ENCODE data around the gene U2SURP.
"Not testable (repeated sequence)": the region's sequence is repeated elsewhere in the genome, so short reads cannot be mapped to it uniquely, and the experiment has no call there.

The U2SURP gene

DNA sequence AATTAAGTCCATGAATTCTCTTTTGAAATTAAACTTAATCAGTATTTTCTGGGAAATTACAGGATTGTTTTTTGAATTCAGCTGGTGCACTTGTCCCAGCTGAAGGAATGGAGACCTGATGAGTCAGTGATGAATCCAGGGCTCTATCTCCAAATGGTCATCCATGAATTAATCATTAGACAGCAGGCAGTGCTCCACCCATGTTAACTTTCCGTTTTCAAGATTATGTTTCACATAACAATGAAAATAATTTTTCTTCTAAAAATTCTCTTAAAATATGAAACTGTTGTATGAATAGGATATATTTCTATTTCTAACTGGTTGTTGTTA lies 24.0 kb upstream of the U2SURP start:
- no peak for DNase-seq

DNA sequence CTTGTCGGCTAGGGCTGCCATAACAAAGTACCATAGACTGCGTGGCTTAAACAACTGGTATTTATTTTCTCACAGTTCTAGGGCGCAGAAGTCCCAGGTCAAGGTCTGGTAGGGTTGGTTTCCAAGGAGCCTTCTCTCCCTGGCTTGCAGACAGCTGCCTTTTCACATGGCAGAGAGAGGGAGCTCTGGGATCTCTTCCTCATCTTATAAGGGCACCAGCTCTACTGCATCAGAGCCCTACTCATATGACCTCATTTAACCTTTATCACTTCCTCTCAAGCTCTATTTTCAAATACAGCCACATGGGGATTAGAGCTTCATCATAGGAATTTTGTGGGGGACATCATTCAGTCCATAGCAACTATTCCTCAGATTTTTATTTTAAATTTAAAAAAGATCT lies 20.3 kb upstream of the U2SURP start:
- no peak for DNase-seq

DNA sequence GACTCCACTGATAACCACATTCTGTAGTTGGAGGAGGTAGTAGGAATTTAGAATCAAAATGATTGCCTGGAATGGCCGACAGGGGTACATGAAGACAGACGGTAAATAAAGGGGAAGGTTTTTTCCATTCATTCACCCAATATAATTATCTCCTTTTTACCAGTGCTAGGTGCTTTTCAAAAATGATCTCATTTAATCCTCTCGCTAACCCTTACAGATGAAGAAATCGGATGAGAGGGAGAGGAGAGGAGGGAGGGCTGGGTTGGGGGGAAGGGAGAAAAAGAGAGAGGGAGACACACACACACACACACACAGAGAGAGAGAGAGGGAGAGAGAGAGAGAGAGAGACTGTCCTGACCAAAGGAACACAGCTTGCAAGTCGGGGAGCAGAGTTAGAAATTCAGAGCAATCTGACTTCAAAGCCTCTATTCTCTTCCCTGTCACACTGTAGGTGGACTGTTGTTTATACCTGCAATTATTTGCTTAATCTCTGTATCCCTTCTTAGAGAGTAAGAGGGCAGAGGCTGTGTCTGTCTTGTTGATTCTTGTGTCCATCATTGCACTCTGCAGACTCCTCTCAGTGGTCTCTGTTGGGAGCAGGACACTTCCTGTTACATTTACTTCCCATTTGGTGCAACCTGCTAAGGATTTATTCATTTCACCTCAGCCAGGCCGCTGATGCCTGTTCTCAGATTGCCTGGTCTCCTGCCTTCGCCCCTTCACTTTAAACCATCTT lies 19.2 kb upstream of the U2SURP start:
- DNase-seq = no peak

DNA sequence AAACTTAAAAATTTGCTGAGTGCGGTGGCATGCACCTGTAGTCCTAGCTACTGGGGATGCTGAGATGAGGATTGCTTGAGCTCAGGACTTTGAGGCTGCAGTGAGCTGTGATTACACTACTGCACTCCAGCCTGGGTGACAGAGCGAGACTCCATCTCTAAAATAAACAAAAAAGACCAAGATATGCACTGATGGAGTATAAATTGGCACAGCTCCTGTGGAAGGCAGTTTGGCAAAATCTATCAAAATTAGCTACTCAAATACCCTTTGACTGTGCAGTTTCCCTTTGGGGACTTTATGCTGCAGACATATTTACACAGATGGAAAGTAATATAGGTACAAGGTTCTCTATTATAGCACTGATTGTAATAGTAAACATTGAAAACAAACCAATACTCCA lies 18.1 kb upstream of the U2SURP start:
- no peak for DNase-seq

DNA sequence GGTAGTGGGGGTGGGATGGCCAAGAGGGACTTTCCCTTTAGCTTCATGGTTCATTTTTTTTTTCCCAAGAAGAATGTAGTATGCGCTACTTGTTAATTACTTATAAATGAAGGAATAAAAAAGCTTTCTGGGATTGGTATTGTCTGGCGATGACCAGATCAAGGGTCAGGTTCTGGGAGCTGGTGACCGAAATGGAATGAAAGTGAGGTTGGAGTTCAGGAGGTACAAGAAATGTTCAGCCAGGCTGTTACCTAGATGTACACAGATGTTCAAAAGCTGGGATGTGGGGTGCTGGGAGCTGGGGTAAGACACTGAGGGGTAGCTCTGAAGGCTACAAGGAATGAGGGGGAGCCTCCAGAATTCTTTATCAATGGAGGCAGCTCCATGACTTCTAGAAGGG lies 17.1 kb upstream of the U2SURP start:
- no peak for DNase-seq

DNA sequence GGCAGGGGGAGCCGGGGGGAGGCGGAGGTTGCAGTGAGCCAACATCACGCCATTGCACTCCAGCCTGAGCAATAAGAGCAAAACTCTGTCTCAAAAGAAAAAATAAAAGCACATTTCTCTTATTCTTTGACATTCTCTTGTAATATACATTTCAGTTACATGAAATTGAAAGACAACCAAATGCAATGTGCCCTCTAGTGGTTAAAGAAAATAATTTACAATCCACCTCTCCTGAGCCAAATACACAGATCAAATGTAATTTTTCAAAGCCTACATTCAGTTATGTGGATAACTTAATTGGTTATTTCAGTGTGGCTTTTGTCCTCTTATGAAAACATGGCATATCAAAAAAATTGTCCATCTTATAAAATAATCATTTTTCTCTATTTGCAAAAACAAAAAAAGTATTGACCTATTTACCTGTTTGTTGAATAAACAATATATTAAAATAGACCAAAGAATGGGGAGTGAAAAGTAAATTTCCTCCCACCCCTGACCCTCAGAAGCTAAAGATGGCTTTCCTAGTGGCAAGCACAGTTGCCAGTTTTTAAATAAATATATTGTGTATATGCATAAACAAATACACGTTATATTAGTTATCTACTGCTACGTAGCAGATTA lies 14.2 kb upstream of the U2SURP start:
- DNase-seq = no peak

DNA sequence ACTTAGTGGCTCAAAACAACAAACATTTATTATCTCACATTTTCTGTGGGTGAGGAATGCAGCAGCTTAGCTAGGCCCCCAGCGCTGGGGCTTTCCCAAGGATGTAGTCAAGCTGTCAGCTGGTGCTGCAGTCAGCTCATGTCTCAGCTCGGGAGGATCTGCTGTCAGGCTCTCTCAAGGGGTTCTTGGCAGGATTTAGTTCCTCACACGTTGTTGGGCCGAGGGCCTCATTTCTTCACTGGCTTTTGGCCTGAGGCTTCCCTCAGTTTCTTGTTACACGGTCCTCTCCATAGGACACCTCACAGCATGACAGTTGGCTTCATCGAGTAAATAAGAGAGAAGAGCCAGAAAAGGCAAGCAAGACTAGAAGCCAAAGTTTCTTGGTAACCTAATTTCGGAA lies 13.7 kb upstream of the U2SURP start:
- DNase-seq = no peak

DNA sequence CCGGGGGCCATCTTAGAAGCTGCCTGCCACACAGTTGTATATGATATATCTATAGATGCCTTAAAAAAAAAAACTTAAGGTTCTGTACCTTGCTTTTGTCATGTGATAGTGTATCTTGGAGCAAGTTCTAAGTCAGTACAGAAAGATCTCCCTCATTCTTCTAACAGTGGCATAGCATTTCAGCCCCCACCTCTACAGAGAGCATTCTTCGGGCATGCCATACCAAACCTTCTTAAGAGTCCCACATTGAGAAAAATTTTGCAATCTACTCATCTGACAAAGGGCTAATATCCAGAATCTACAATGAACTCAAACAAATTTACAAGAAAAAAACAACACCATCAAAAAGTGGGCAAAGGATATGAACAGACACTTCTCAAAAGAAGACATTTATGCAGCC lies 13.1 kb upstream of the U2SURP start:
- DNase-seq = not testable (repeated sequence)

DNA sequence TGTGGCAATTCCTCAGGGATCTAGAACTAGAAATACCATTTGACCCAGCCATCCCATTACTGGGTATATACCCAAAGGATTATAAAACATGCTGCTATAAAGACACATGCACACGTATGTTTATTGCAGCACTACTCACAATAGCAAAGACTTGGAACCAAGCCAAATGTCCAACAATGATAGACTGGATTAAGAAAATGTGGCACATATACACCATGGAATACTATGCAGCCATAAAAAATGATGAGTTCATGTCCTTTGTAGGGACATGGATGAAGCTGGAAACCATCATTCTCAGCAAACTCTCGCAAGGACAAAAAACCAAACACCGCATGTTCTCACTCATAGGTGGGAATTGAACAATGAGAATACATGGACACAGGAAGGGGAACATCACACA lies 12.5 kb upstream of the U2SURP start:
- not testable (repeated sequence) for DNase-seq

DNA sequence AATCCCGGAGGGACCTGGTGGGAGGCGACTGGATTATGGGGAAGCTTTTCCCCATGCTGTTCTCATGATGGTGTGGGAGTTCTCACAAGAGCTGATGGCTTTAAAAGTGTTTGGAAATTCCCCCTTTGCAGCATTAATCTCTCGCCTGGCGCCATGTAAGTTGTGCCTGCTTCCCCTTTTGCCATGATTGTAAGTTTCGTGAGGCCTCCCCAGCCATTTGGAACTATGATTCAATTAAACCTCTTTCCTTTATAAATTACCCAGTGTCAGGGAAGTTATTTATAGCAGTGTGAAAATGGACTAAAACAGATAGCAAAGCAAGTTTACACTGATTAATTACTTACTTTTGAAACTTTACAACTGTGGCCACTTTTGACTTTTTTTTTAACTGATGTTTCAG lies 10.6 kb upstream of the U2SURP start:
- DNase-seq = no peak

DNA sequence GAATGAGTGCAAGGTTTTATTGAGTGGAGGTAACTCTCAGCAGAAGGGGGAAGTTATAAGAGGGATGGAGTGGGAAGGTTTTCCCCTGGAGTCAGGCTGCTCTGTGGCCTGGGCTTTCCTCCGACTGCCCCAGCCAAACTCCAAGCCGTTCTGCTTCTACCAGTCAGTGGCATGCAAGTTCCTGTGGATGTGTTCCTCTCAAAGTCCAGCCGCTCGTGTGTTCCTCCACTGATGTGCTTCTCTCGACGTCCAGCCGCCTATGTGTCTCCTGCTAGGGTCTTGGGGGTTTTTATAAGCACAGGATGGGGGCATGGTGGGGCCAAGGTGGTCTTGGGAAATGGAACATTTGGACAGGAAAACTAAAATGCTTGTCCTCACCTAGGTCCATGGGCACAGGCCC lies 9.0 kb upstream of the U2SURP start:
- no peak for DNase-seq

DNA sequence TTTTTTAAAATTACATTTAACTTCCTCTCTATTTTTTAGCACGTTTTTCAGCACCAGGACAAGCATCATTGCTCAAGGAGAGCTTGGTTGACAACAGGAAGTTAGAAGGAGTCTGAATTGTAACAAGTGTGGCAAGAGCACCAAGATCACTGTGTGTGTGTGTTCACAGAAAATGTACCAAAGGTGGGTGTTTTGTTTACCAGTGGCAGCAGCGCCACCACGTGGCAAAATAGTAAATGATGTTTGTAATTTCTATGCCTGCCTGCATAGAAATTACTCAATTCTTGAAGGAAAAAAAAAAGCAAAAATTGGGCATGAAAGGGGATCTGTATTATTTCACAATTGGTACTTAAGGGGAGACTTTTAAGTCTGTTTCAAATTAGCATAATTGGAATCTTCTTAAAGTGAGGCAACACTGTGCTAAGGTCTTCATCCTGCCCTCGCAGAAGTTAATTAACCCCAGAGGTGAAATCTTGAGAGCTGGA lies 7.4 kb upstream of the U2SURP start:
- peak; percentile 36 for DNase-seq

DNA sequence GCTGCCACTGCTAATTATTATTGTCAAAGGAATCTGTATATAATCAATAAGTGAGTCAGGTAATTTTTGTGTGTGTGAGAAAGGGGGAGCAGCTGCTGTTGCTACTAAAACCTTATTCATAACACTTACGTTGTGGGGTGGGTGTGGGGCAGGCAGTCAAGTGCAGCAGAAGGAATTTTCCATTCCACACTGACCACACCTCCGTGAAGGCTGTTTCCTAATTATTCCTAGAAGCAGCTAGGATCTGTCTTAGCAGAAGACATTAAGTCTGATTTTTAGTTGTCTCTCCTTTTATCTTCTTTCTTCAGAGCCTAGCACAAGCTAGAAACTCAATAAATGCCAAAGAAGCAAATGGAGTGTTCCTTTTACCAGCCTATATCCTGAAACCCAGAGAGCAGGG lies 4.0 kb upstream of the U2SURP start:
- no peak for DNase-seq

DNA sequence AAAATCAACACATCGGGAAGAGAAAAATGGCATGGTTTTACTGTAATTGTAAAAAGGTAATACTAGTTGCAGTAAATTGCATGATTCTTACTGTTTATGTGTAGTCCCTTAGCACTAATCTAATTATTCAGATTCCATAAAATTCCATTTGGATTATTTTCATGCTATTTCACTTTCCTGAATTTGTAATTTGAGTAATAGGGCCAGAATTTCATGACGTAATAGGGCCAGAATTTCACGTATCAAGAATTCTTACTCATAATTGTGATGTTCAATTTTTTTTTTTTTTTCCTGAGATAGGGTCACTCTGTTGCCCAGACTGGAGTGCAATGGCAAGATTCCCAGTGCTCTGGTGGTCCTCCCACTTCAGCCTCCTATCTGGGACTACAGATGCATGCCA lies 2.9 kb upstream of the U2SURP start:
- no peak for DNase-seq

DNA sequence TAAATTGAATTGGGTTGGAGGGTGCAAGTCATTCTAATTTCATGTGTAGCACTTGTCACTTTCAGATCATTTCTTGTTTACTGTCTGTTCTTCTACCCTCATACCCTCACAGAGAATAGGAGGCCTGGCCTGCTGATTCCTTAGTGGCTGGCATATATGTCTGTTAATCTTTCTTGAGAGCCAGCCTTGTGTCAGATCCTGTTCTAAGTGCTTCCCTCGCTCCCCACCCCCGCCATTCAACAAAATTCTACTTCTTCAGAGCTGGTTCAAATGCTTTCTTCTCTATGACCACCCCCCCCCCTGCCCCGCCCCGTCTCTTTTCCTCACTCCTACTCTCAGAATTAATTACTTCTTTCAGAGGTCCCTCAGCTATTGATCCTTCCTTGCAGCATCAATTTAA lies 1.5 kb upstream of the U2SURP start:
- no peak for DNase-seq

DNA sequence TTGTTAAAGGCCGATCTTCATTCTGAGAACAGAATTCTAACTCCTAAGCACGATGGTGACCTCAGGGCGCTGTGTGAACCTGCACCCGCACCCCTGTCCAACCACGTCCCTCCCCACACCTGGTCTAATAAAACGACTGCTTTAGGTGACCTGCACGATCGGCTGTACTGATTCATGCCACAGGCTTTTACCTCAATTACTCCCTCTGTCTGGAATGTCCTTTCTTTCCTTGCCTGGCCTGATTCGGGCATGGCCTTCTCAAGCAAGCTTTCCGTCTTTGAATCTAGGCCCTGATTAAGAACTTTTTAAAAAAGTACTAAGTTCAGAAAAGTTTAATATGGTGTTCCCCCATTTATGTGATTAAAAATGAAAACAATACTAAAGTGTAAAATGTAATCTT lies 842 bp upstream of the U2SURP start:
- no peak for DNase-seq

DNA sequence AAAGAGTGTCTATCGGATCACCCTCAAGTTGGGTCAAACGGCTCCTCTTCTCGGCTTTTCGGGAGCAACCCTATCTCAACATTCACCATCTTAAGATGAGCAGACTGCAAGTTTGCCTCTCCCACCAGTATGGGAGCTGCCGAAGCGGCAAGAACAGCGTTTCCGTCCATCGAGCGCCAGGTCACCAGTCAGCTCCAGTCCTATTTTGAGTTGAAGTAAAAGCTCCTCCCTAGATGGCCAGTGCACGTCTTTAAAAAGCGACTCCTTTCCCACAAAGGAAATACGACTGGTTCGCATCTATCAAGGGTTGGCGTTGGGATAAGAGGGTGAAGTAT lies 369 bp upstream of the U2SURP start:
- no peak for DNase-seq

DNA sequence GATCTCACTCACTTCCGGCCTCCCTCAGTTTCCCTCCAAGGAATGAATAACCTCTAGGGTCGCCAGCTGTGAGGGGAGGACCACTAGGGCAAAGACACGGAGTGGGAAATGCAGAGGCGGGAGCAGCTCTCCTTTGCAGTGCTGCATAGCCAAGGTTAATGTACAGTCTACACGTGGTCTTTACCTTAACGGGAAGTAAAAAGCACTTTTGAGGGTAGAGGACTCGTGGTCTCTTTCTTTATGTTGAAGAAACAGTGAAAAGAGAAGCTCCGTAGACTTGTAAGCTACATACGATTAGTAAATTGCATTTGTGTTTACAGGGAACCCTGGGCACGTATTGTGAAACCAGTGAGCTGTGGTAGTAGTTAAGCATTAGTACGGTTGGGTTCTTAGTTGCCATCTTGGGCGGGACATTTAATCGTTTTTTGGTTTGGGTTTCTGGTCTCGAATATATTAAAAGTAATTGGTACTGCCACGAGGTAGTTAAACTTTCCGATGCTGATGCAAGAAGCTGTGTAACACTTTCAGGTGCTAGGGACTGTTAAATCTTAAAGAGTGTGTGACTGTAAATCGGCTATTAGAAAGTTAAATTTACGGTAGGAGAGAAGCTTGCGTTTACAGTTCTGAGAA lies 828 bp downstream of the U2SURP start:
- DNase-seq = no peak

DNA sequence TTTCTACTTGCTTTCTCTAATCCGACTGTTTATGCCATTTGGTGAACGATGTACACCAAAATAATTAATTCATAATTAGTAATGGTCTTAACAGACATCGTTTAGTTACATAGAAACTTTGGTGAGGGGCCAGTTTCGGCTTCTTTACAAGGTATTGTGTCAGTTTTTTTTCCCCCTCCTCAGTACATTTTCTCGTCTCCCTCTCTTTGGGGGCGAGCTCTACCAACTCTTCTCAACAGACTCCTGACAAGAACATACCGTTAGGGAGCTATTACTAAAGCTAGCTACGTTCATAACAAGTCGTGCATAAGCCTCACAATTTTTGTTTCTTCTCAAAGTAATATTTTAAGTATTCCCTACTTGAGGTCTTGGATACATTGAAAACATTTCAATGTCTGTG lies 1.4 kb downstream of the U2SURP start:
- DNase-seq = no peak

DNA sequence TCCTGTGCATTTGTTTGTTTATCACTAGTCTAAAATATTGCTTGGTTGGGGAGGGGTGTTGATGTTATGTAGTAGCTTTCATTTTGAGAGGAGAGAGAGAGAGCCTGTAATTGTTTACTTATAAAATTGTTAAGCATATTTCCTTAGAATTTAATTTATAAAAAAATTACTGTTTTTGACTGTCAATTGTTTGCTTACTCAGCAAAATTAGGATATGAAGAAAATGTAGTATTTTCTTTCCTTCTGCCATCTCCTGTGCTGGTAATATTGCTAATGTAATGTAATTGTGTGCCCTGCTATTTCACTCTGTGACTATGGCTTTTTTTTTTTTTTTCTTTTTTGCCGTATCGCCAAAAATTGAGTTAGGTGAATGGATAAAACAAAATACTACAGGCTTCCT lies 3.5 kb downstream of the U2SURP start:
- DNase-seq = no peak

DNA sequence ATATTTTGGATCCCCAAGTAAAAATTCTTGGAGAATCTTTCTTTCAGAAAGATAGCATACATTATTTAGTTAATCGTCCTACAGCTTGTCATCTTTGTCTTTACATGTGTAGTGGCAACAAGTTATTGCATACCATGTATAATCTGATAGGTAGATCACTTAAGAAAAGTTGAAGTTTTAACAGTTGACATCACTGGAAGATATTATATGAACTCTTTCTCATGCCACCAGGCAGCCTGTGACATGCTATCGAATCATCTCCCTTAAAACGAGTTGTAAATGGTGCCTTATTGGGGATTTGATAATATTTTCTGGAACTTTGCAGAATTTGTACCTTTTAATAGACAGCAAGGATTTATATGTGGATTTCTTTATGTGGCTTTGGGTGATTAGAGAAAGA lies 8.7 kb downstream of the U2SURP start:
- no peak for DNase-seq

DNA sequence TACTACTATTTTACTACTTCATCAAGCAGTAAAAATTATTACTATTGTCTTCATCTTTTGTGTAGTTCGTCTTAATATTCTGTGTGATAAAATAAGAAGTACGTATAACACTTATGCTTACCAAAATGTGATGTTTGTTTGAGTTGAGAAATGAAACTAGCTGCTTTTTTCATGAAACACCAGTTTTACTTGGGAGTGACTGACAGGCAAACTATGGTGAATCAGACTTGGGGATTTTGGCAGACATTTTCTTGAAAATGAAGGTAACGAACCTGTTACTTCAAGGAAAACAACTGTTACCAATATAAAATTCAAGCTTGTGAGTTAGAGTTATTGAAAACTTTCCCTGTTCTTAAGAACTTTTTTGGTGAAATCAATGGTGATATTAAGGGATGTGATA lies 10.3 kb downstream of the U2SURP start:
- no peak for DNase-seq

DNA sequence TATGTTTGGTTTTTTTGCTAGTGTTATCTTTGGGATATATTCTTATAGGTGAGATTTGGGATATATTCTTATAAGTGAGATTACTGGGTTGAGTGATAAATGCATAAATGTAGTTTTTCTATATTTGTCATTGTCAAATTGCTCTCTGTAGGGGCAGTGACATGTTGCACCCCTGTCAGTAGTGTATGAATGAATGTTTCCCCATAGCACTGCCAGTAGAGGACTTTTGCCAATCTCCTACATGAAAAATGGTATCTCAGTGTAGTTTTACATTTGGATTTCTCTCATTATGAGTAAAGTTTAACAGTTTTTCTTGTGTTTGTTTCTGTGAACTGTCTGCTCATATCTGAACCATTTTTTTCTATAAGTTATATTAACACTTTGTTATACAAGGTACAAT lies 13.6 kb downstream of the U2SURP start:
- no peak for DNase-seq

DNA sequence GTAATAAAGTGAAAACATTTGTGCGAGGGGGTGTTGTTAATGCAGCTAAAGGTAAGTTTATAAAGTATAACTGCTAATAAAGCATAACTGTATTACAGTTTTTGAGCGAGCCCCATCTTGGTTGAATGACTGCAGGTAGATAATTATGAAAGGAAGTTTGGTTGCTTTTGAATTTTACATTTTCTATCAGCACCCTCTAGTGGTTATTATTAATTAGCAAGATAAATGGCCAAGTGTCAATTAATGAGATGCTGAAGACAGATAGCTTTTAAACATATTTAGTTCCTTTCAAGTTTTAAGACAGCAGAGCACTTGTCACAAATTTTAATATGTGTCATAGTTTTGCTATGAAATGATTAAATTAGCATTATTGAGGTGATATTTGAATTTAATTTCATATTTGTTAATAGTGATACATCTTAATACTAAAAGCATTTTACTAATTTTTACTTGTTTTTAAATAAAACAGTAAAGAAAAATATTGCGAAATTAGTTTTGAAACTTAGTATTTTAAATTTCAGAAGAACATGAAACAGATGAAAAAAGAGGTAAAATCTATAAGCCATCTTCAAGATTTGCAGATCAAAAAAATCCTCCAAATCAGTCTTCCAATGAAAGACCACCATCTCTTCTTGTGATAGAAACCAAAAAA lies 15.1 kb downstream of the U2SURP start:
- DNase-seq = no peak

All from activated effector memory CD4-positive, alpha-beta T cell treated with Interleukin-2 at 50 U/mL for 16 hours (primary cell).